HepG2 (cell line): ENCODE measurements around the gene PRR35. TPM values are rescaled to one million over a fixed set of nuclear protein-coding genes. Genes with fewer than 3 reads are reported as not detected.

ENCODE experiments used
- BRCA1 ChIP-seq: sonication (generic); formaldehyde crosslinking; IDR thresholded peaks from 2 replicates; pipeline ENCODE4 v1.4.0; 2020; ENCODE audit warnings: missing genetic modification reagents
- ETV5 ChIP-seq: IDR thresholded peaks from 2 replicates; pipeline ENCODE4 v1.6.1; 2018; ENCODE audit warnings: missing biosample characterization, missing genetic modification reagents, inconsistent platforms, borderline replicate concordance
- GATAD1 ChIP-seq: IDR thresholded peaks from 2 replicates; pipeline ENCODE4 v1.6.1; 2016; ENCODE audit warnings: missing genetic modification reagents, missing compliant biosample characterization
- GATAD2A ChIP-seq: IDR thresholded peaks from 2 replicates; pipeline ENCODE4 v1.6.1; 2016
- GLI4 ChIP-seq: sonication (generic); formaldehyde crosslinking; IDR thresholded peaks from 2 replicates; pipeline ENCODE4 v1.5.1; 2020; ENCODE audit warnings: missing genetic modification reagents, mild to moderate bottlenecking, moderate library complexity, borderline replicate concordance
- HNF4A ChIP-seq: sonication (generic); formaldehyde crosslinking; IDR thresholded peaks from 2 replicates; pipeline ENCODE4 v1.4.0; 2020; ENCODE audit warnings: missing genetic modification reagents
- KAT8 ChIP-seq: IDR thresholded peaks from 2 replicates; pipeline ENCODE4 v1.6.1; 2016; ENCODE audit warnings: missing genetic modification reagents, missing compliant biosample characterization
- MAFF ChIP-seq: IDR thresholded peaks from 2 replicates; pipeline ENCODE4 v1.6.1; 2011; ENCODE audit warnings: low read depth, low read length, improper control_type of control experiment
- MAFG ChIP-seq: sonication (generic); formaldehyde crosslinking; IDR thresholded peaks from 2 replicates; pipeline ENCODE4 v1.5.1; 2020; ENCODE audit warnings: mild to moderate bottlenecking, missing genetic modification reagents
- MBD4 ChIP-seq: IDR thresholded peaks from 2 replicates; pipeline ENCODE4 v1.6.1; 2012; ENCODE audit warnings: low read length, inconsistent platforms, borderline replicate concordance
- NCOR1 ChIP-seq: fragments of 200-600 bp; sonication (generic); IDR thresholded peaks from 2 replicates; pipeline ENCODE4 v1.7.0; 2017; ENCODE audit warnings: antibody characterized with exemption, low read length, borderline replicate concordance
- NFRKB ChIP-seq: fragments of 450-650 bp; IDR thresholded peaks from 2 replicates; pipeline ENCODE4 v1.6.1; 2017
- PPARG ChIP-seq: conservative IDR thresholded peaks from 2 replicates; pipeline ENCODE4 v1.6.1; 2016; ENCODE audit warnings: missing biosample characterization, missing genetic modification reagents
- RAD51 ChIP-seq: fragments of 450-650 bp; IDR thresholded peaks from 2 replicates; pipeline ENCODE4 v1.6.1; 2016; ENCODE audit warnings: borderline replicate concordance
- RBM39 ChIP-seq: fragments of 200-400 bp; formaldehyde crosslinking; IDR thresholded peaks from one replicate; pipeline ENCODE4 v1.6.1; 2018; ENCODE audit warnings: antibody characterized with exemption, mild to moderate bottlenecking, low read depth, low read length; ENCODE audit not compliant: poor library complexity, severe bottlenecking
- SMARCE1 ChIP-seq: fragments of 450-650 bp; IDR thresholded peaks from 2 replicates; pipeline ENCODE4 v1.6.1; 2017; ENCODE audit warnings: borderline replicate concordance
- YEATS4 ChIP-seq: sonication (generic); formaldehyde crosslinking; IDR thresholded peaks from 2 replicates; pipeline ENCODE4 v1.4.0; 2020; ENCODE audit warnings: missing genetic modification reagents, borderline replicate concordance
- ZFY ChIP-seq: sonication (generic); formaldehyde crosslinking; IDR thresholded peaks from 2 replicates; pipeline ENCODE4 v1.4.0; 2020; ENCODE audit warnings: missing genetic modification reagents
- ZNF331 ChIP-seq: sonication (generic); formaldehyde crosslinking; IDR thresholded peaks from 2 replicates; pipeline ENCODE4 v1.4.0; 2020; ENCODE audit warnings: missing genetic modification reagents
- ZSCAN9 ChIP-seq: IDR thresholded peaks from 2 replicates; pipeline ENCODE4 v1.6.1; 2016; ENCODE audit warnings: borderline replicate concordance
- polyA plus RNA-seq, 8 experiments: library from polyadenylated mRNA; depleted of rRNA in 3 of 8; stranded (reverse) in 7 of 8; unstranded in 1 of 8; fragments of >200 nt; fragmentation: Illumina TruSeq in 4 of 8; extraction: Trizol in 4 of 8; gene quantifications; 2 replicates each; pipeline versions ENCODE4 v1.2.1 to v1.2.3, GENCODE V29; 2011 to 2016; ENCODE audit warnings: low read depth in 4 of 8, missing spikeins in 1 of 8, mixed read lengths in 1 of 8; ENCODE audit not compliant: insufficient read depth in 1 of 8
- total RNA-seq, 5 experiments: library from RNA; depleted of rRNA; stranded (reverse); fragments of >200 nt; fragmentation: Illumina TruSeq; extraction: Trizol; gene quantifications; 2 replicates each; pipeline ENCODE4 v1.2.3, GENCODE V29; 2016; ENCODE audit warnings: low read depth in 1 of 5
- TF ChIP-seq, protein P1 (sequence below): sonication (generic); formaldehyde crosslinking; IDR thresholded peaks from 2 replicates; pipeline ENCODE4 v1.4.0; 2020; ENCODE audit warnings: missing genetic modification reagents
- TF ChIP-seq, protein P2 (sequence below): sonication (generic); formaldehyde crosslinking; IDR thresholded peaks from 2 replicates; pipeline ENCODE4 v1.5.0; 2020; ENCODE audit warnings: missing genetic modification reagents, mild to moderate bottlenecking, borderline replicate concordance
- TF ChIP-seq, protein P3 (sequence below): conservative IDR thresholded peaks from 2 replicates; pipeline ENCODE4 v1.6.1; 2018; ENCODE audit warnings: missing genetic modification reagents
- TF ChIP-seq, protein P4 (sequence below): sonication (generic); formaldehyde crosslinking; IDR thresholded peaks from 2 replicates; pipeline ENCODE4 v1.5.0; 2020; ENCODE audit warnings: missing genetic modification reagents
- TF ChIP-seq, protein P5 (sequence below): sonication (generic); formaldehyde crosslinking; IDR thresholded peaks from 2 replicates; pipeline ENCODE4 v1.4.0; 2020; ENCODE audit warnings: missing genetic modification reagents; ENCODE audit errors: not compliant biosample characterization
- TF ChIP-seq, protein P6 (sequence below): sonication (generic); formaldehyde crosslinking; IDR thresholded peaks from 2 replicates; pipeline ENCODE4 v1.5.0; 2020; ENCODE audit warnings: mild to moderate bottlenecking, missing genetic modification reagents

The PRR35 gene
- total and polyA plus RNA-seq, 2 of the 13 experiments (the other 11 are each of a cell fraction or from before 2014, with no cell fraction given), result 0.07 to 0.16 TPM

DNA sequence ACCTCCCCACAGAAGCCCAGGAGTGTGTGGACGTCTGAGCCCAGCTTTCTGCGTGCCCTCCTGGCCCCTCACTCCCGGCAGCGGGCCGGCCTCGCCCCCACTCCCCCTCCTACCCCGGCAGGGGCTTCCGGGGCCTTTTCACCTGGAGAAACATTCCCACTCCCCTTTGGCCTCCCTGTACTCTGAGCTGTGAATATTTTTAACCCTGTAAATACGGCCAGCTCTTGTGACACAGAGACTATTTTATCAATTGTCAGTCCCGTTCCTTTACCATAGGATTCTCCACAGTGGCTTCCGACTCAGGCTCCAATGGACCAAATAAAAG, 5.9 kb upstream of the PRR35 start (continued):
- TF ChIP-seq ETV5 (CRISPR knock-in tag) (peak; percentile 59; the same call in 1 of the 2 replicates), ZNF331 (CRISPR knock-in tag) (no peak), ZFY (no peak), RBM39 (peak; percentile 37), GATAD2A (0 out of 2 replicates have a peak, but pooled peaks have one; percentile 11), MAFF (no peak), NFRKB (no peak), RAD51 (no peak), BRCA1 (CRISPR knock-in tag) (no peak), GATAD1 (CRISPR knock-in tag) (no peak), YEATS4 (no peak), NCOR1 (no peak), MBD4 (no peak), KAT8 (no peak), PPARG (peak; percentile 83; the same call in 1 of the 2 replicates), MAFG (CRISPR knock-in tag) (no peak), SMARCE1 (no peak), HNF4A (CRISPR knock-in tag) (0 out of 2 replicates have a peak, but pooled peaks have one; percentile 10), GLI4 (CRISPR knock-in tag) (no peak), ZSCAN9 (no peak)
- TF ChIP-seq, protein P1, sequence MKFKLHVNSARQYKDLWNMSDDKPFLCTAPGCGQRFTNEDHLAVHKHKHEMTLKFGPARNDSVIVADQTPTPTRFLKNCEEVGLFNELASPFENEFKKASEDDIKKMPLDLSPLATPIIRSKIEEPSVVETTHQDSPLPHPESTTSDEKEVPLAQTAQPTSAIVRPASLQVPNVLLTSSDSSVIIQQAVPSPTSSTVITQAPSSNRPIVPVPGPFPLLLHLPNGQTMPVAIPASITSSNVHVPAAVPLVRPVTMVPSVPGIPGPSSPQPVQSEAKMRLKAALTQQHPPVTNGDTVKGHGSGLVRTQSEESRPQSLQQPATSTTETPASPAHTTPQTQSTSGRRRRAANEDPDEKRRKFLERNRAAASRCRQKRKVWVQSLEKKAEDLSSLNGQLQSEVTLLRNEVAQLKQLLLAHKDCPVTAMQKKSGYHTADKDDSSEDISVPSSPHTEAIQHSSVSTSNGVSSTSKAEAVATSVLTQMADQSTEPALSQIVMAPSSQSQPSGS, result no peak
- TF ChIP-seq, protein P2, sequence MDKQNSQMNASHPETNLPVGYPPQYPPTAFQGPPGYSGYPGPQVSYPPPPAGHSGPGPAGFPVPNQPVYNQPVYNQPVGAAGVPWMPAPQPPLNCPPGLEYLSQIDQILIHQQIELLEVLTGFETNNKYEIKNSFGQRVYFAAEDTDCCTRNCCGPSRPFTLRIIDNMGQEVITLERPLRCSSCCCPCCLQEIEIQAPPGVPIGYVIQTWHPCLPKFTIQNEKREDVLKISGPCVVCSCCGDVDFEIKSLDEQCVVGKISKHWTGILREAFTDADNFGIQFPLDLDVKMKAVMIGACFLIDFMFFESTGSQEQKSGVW (CRISPR knock-in tag), result no peak
- TF ChIP-seq, protein P3, sequence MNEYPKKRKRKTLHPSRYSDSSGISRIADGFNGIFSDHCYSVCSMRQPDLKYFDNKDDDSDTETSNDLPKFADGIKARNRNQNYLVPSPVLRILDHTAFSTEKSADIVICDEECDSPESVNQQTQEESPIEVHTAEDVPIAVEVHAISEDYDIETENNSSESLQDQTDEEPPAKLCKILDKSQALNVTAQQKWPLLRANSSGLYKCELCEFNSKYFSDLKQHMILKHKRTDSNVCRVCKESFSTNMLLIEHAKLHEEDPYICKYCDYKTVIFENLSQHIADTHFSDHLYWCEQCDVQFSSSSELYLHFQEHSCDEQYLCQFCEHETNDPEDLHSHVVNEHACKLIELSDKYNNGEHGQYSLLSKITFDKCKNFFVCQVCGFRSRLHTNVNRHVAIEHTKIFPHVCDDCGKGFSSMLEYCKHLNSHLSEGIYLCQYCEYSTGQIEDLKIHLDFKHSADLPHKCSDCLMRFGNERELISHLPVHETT, result no peak
- TF ChIP-seq, protein P4, sequence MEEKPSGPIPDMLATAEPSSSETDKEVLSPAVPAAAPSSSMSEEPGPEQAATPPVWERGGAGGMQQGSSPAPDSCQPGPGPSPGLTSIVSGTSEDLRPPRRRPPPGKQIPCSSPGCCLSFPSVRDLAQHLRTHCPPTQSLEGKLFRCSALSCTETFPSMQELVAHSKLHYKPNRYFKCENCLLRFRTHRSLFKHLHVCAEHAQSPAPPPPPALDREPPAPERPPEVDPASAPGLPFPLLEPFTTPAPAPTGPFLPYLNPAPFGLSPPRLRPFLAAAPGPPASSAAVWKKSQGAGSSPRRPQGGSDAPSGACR, result no peak
- TF ChIP-seq, protein P5, sequence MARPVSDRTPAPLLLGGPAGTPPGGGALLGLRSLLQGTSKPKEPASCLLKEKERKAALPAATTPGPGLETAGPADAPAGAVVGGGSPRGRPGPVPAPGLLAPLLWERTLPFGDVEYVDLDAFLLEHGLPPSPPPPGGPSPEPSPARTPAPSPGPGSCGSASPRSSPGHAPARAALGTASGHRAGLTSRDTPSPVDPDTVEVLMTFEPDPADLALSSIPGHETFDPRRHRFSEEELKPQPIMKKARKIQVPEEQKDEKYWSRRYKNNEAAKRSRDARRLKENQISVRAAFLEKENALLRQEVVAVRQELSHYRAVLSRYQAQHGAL, result no peak
- TF ChIP-seq, protein P6, sequence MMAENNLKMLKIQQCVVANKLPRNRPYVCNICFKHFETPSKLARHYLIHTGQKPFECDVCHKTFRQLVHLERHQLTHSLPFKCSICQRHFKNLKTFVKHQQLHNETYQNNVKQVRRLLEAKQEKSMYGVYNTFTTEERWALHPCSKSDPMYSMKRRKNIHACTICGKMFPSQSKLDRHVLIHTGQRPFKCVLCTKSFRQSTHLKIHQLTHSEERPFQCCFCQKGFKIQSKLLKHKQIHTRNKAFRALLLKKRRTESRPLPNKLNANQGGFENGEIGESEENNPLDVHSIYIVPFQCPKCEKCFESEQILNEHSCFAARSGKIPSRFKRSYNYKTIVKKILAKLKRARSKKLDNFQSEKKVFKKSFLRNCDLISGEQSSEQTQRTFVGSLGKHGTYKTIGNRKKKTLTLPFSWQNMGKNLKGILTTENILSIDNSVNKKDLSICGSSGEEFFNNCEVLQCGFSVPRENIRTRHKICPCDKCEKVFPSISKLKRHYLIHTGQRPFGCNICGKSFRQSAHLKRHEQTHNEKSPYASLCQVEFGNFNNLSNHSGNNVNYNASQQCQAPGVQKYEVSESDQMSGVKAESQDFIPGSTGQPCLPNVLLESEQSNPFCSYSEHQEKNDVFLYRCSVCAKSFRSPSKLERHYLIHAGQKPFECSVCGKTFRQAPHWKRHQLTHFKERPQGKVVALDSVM (CRISPR knock-in tag), result no peak
